Ishikawa (cell line): ENCODE measurements around the gene TPGS2.

Experiments
- CEBPB ChIP-seq: IDR thresholded peaks from 2 replicates; pipeline ENCODE4 v1.6.1; 2012
- EP300 ChIP-seq: IDR thresholded peaks from 2 replicates; pipeline ENCODE4 v1.6.1; 2012; ENCODE audit warnings: borderline replicate concordance
- NFIC ChIP-seq: IDR thresholded peaks from 2 replicates; pipeline ENCODE4 v1.6.1; 2012
- TF ChIP-seq, protein P1 (sequence below): IDR thresholded peaks from 2 replicates; pipeline ENCODE4 v1.6.1; 2012

DNA sequence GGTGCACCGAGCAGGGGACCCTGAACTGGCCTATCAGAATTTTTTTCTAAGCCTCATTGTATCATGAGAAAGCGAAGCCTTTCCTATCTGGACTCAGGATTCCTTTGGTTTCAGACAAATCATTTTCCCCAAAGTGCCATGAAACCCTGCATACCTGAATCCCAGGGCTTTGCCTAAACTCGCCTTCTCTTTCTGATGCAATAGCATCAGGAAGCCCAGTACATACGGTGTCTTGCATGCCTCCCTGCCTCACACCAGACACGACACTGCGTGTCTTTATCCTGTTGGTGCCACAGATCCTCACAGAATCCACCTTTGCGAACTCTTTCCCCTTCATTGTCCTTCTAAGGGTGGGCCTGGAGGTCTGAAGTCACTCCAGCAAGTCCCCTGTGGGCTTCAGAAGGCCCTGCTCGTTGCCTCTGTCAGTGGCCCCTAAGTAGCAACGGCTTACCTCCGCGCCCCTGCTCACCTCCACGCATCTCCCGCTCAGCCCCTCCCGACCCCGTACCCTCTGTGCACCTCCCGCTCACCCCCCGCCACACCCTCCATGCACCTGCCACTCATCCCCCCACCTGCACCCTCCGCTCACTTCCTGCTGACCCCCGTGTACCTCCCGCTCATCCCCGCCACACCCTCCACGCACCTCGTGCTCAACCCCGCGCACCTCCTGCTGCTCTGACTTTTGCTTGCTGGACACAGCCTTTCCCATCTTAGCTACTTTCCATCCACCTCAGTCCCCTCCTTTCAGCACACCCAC, 83.4 kb downstream of the TPGS2 start:
- TF ChIP-seq, protein P1, sequence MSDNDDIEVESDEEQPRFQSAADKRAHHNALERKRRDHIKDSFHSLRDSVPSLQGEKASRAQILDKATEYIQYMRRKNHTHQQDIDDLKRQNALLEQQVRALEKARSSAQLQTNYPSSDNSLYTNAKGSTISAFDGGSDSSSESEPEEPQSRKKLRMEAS = no peak
- TF ChIP-seq NFIC (no peak), CEBPB (no peak), EP300 (no peak)
